ENCODE results near the gene AP2A2.

DNA sequence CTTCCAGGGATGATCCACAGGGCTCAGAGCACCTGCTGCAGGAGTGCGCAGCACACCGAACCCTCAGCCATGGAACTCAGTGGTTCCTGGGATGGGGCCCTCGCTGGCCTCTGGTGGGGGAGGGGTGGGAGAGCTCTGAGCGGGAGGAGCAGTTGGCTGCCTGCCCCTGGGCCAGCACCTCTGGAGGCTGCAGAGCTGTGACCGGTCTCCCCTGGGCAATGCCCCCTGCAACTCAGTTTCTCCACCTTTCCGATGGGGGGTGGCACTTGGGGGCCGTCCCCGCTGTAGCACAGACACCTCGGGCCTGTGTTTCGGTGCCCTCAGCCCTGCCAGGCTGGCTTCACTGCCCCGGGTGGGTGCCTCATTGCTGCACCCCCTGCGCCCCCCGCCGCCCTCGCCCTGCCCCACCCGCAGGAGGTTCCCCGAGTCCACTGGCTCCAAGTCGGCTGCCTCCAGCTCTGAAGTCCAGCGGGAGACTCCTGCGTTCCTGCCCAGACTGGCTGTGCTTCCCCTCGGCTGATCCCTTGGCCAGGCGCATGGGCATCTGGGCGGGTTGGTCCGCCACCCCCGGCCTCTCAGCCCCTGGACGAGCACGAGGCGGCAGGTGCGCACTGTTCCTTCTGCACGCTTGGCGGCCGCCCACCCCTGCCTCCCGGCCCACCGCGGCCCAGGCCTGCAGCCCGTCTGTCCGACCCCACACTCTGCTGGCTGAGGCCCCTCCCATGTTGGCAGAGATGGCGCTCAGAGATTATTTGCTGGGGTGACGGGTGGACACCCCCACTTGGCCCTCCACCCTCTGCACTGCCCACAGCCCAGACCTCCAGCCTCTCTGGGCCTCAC lies 109.0 kb downstream of the AP2A2 start:
- TF ChIP-seq, protein P1, sequence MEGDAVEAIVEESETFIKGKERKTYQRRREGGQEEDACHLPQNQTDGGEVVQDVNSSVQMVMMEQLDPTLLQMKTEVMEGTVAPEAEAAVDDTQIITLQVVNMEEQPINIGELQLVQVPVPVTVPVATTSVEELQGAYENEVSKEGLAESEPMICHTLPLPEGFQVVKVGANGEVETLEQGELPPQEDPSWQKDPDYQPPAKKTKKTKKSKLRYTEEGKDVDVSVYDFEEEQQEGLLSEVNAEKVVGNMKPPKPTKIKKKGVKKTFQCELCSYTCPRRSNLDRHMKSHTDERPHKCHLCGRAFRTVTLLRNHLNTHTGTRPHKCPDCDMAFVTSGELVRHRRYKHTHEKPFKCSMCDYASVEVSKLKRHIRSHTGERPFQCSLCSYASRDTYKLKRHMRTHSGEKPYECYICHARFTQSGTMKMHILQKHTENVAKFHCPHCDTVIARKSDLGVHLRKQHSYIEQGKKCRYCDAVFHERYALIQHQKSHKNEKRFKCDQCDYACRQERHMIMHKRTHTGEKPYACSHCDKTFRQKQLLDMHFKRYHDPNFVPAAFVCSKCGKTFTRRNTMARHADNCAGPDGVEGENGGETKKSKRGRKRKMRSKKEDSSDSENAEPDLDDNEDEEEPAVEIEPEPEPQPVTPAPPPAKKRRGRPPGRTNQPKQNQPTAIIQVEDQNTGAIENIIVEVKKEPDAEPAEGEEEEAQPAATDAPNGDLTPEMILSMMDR (IDR thresholded peaks at IDR 0.05): no peak
- TF ChIP-seq EZH2 (IDR thresholded peaks at IDR 0.05; ENCODE audit: borderline replicate concordance, insufficient read depth, low read depth, low read length, poor library complexity, severe bottlenecking): no peak

Data from B cell (primary cell).